Colon (tissue), 2 donors: ENCODE measurements around the gene SLC25A43.
"Not testable (repeated sequence)": the region's sequence is repeated elsewhere in the genome, so short reads cannot be mapped to it uniquely, and the experiment has no call there.

Source experiments
- FAIRE-seq: peaks from 2 replicates; lab custom pipeline; 2012; peaks lifted over from hg19 to GRCh38; lab: Jason Lieb, UNC
- donor health status: control.
- donor health status: control.

SLC25A43 gene

DNA sequence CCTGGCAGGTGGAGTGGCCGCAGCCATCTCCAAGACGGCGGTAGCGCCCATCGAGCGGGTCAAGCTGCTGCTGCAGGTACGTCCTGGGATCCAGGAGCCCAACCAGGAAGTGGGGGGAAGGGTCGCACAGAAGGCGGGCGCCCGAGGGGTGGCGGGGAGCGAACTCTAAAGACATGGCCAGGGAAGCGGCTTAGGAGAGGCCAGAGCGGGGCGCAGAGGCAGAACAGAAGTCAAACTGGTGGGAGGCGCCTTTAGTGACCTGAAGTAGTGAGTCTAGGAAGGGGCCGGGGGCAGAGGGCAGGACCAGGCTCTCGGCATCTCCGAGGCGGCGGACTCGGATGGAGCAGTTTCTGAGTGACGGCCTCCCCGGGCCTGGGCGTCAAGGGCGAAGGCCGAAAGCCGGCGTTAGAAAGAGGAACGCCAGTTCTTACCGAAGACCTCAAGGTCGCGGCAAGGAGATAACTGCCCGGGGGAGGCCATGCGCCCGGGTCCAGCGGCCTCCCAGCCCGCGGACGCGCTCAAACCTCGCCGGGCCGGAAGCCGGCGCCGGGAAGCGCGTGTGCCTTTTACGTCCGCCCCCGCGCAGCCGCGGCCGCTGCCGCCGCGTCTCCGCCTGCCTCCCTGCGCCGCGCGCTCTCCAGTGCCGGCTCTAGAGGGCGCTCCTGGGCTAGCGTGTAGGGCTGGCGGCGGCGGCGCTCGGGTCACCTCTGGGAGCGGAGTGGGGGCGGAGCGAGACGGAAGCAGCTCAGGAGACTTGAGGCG lies 69.6 kb downstream of the SLC25A43 start:
- no peak for FAIRE-seq

DNA sequence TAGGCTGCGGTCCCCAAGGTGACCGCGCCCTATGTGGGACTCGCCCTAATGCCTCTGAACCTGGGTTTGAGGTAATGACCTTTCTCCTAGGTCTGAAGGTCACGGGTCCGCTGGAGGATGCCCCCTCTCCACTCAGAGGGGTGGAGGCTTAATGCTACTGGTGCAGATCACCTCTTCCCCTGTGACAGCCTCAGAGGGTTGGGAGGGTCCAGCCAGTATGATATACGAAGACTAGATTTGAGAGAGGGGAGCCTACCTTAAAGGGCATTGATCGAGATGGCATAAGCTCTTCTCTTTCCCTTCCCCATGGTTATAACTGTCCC lies 70.1 kb downstream of the SLC25A43 start:
- no peak for FAIRE-seq

DNA sequence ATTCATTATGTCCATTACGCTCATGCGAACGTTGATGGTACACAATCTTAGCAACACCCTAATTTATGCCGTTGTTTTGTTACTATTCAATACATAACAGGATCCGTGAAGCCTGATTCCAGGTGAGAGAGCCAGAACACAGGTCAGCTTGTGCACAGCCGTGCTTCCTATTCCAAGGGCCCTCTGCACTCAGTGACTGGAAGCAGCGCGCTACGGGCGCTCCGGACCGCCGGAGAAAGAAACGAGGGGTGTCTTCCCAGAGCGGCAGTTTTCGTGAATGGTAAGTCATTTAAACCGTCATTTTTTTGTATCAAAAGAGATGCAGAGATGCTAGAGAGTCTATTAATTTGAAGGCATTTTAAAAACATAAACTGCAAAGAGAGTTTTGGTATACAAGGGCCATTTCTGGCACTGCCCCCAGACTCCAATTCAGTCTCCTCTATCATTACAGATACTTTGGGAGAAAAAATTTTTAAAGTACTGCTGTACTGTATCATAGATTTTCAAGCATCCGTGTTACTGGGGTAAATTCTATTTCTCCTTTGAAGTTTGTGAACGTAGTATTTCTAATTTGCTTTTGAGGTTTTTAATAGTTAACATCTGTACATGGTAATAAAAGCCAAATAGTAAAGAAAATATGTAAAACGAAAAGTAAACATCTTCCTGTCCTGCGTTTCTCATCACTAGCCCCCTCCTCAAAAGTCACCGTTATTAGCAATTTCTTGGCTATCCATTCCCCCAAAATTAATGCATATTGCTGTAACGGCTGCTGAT lies 75.7 kb downstream of the SLC25A43 start:
- FAIRE-seq: no peak

DNA sequence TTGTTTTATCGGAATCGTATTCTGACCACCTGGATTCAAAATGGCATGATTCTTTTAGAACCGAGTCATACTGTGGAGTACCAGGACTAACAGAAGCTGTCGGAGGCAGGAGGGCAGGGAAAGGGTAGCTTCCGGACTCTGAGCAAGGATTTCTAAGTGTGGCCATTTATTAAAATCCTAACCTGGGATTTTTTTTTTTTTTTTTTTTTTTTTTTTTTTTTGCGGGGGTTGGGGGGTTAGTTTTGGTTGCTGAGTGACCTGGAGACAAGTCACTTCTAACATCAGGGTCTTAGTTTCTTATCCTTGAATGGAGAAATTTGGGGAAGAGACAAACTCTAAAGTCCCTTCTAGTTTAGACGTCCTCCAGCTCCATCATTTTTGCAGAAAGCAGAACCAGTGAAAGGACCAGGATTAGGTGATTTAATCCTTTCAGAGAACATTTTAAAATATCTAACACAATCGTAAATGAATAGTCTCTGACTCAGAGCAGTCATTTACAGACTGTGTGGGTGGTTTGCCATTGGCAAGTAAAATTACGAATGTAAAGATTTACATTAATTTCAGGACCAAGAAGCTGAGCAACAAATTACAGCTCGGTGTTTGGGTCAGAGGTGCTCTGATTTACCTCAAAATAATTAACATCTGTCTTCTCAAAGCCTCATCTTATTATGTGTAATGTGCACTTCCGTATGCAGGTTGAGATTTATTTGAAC lies 76.4 kb downstream of the SLC25A43 start:
- no peak for FAIRE-seq

DNA sequence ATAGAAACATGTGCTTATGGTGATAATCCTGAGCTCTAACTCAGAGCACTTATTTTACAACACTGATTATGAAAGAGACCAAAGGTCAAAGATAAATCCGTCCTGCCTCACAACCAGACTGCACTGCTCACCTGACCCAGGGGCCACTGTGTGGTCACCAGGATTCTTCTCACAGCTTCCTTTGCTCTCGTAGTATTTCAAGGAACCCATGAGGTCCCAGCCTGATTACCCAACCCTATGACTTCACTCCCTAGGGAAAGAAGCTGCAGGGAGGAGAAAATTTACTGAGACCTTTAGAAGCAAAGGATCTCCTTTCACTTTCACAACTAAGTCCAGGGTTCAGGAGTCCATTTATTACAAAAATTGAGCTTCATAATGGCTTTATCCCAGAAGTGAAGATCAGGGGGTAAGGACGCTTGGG lies 78.7 kb downstream of the SLC25A43 start:
- peak; percentile 92 for FAIRE-seq

DNA sequence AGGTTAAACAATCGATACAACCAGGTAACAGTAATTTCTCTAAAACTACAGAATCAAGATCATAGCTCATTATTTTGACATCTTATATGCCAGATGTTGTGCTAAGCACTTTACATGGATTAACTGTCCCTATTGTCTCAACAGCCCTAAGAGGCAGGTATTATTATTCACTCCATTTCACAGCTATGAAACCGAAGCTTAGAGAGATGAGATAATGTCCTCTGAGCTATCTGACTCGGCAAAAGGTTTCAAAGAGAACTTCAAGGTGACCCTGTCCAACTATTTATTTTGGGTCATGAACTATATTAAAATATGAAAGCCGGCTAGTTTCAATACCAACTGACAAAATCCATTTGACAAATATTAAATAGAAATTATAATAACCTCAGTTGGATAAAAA lies 79.4 kb downstream of the SLC25A43 start:
- no peak for FAIRE-seq

DNA sequence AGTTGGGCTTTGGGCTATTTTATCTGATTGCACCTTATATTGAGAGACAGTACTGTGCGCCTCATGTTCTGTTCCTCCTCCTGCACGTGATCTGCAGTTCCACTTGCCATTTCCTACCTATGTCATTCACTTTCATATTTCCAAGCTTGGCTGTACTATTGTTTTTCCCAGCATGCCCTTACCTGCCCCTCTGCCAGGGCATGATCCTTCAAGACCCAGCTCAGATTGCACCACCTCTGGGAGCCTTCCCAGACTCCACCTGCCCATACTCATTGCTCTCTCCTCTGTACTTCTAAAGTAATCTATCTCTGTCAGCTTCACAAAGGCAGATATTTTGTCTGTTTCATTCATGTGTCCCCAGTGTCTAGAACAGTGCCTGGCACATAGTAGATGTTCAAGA lies 80.7 kb downstream of the SLC25A43 start:
- no peak for FAIRE-seq

DNA sequence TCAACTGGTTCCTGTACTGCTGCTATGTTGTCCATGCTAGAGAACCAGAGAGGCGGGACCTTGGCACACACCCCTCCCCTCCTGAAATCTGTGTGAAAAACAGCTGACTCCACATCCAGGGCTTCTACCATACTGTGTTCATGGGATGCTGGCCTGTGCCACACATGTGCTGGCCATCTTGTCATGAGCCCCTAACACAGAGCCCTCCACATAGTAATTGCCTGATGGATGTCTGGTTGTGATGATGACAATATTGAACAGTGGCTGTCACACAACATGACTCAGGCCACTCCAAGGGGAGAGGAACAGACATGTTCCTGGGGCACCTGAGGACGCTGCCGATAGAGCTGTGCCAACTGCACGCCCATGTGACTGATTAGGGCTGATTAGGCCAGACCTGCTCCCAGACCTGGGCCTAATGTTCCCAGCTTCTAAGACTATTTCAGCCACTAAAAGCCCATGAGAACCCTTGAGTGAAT lies 82.2 kb downstream of the SLC25A43 start:
- FAIRE-seq: no peak

DNA sequence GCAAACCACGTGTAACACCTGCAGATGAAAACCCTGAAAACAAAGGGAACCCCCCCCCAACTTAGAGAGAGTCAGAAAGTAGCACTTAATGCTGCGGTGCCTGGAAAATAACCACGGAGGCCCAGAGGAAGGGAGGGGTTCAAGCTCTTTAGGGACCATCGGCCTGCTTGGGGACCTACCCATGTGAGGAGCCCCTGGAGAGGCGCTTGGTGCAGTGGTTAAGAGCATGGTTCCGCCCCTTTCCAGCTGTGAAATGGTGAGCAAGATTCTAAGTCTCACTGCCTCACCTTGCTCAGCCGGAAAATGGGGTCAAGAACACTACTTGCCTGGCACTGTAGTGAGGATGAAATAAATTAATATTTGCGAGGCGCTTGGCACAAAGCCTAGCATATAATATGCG lies 82.9 kb downstream of the SLC25A43 start:
- no peak for FAIRE-seq

DNA sequence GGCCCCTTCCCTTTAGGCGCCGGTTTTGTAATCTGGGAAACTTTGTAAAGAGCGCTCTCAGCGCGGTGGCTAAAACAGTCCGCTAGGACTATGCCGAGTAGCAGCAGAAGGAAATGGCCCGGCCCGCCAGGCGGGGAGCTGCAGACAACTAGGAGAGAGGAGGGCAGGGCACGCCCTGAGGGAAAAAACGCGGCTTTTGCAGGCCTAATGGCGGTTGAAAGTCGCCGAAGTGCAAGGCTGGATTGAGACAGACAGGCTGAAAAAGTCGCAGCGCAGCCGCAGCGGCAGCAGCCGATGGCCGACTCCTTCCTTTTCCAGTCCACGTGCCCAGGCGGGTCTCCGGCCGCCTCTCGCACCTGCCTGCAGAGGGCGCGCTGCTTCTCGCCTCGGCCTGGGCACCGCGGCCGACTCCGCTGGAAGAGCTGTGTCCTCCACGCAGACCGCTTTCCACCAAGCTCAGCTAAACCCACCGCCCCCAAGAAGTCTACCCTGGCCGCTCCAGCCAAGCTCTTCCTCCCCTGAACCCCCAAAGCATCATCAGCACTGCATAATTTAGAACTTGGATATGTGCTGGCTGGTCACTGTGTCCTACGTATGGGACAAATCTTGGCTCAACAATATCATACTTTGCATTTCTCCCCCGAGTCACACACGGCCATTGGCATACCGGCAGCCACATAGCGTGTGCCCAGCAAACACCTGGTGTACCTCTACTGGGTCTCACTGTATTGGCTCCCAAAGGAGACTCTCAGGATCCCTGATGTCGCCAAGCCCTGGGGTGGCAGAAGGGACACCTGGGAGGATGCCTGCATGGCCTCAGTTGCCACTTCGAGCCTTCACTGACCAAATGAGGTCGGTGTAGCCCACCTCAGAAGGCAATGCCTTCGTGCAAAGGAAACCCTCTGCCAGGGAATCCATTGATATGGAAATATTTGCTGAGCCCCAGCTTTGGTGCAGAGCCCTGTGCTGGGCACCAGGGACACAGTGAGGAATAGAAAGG lies 83.6 kb downstream of the SLC25A43 start:
- FAIRE-seq: no peak

DNA sequence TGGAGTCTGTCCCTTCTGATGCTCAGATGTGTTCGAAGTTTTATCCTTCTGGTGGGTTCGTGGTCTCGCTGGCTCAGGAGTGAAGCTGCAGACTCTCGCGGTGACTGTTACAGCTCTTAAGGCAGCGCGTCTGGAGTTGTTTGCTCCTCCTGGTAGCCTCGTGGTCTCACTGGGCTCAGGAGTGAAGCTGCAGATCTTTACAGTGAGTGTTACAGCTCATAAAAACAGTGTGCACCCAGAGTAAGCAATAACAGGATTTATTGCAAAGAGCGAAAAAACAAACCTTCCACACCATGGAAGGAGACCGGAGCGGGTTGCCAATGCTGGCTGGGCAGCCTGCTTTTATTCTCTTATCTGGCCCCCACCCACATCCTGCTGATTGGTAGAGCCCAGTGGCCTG lies 87.6 kb downstream of the SLC25A43 start:
- FAIRE-seq: no peak

DNA sequence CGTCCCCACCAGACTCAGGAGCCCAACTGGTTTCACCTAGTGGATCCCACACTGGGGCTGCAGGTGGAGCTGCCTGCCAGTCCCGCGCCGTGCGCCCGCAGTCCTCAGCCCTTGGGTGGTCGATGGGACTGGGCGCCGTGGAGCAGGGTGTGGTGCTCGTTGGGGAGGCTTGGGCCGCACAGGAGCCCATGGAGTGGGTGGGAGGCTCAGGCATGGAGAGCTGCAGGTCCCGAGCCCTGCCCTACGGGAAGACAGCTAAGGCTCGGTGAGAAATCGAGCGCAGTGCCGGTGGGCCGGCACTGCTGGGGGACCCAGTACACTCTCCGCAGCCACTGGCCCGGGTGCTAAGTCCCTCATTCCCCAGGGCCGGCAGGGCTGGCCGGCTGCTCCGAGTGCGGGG lies 88.6 kb downstream of the SLC25A43 start:
- FAIRE-seq: not testable (repeated sequence)

DNA sequence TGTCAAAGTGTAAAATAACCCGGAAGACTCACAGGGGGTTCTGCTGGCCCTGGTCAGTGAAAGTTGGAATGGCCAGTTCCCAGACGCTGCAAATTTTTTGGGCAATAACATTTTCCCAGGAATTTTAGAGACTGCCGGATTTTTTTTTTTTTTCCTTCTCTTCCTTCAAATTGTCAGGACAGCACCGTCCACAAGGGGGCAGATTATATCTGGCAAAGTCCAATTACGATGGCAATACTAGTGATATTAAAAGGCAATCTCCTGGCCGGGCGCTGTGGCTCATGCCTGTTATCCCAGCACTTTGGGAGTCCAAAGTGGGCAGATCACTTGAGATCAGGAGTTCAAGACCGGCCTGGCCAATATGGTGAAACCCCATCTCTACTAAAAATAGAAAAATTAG lies 89.6 kb downstream of the SLC25A43 start:
- FAIRE-seq: no peak

DNA sequence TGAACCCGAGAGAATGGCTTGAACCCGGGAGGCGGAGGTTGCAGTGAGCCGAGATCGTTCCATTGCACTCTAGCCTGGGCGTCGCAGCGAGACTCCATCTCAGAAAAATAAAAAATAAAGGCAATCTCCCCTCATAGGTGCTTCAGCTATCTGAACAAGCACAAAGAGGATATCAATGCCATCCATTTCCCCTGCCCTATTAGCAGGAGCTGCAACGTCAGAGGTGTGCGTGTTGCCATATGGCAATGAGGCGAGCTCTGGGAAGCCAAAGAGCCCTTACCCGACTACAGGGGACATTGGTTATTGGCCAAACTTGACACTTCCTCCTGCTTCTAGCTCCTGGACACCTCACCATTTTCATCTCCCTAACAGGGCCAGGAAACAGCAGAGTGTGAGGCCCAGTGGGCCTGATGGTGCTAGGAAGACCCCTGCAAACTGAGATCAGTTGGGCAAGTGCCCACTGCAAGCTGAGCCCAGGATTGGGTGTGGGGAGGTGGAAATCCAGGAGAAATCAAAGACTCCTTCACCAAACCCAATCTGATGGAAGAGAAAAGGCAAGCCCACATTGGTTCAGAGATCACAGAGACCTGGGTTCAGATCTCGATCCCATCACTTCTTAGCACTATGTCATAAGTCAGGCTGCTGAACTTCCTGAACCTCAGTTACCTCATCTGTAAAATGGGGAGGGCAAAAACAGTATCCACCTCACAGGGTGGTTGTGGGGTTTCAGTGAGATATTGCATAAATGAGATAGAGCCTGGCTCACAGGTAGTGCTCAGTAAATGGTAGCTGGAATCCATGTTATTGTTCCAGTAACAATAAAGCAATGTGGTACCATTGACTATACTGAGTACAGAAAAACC lies 90.3 kb downstream of the SLC25A43 start:
- FAIRE-seq: no peak

DNA sequence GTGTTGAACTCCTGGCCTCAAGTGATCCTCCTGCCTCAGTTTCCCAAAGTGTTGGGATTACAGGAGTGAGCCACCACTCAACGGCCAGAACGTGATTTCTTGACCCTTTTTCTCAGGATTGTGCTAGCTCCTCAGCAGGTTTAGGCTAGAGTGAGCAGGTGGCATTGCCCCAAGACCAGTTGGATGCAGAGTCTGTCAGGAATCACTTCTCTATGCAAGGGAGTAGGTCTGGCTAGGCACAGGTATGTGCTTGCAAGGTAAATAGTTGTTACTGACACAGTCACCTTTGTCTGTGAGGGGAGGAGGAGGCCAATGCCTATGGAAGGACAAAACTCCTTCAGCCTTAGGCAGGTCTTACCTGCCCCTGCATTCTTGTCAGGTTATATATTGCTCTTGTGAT lies 93.3 kb downstream of the SLC25A43 start:
- FAIRE-seq: no peak

DNA sequence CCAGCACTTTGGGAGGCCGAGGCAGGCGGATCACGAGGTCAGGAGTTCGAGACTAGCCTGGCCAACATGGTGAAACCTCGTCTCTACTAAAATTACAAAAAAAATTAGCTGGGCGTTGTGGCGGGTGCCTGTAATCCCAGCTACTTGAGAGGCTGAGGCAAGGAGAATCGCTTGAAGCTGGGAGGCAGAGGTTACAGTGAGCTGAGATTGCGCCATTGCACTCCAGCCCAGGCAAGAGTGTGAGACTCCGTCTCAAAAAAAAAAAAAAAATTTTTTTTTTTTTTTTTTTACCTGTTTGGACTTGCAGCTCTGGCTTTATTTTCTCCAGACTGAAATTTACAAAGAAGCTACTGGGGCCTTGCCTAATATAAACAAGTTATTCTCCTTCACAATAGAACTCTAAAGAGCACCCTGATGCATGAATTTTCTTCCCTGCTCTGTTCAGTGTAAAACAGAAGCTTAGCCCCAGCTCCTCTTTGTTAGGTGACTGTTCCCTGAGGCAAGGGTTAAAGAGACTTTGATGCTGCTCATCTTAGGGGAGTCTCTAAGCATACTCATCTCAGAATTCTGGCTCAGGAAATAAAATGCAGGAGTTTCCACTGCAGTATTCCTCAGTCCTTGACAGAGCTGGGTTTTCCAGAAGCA lies 94.8 kb downstream of the SLC25A43 start:
- FAIRE-seq: not testable (repeated sequence)

DNA sequence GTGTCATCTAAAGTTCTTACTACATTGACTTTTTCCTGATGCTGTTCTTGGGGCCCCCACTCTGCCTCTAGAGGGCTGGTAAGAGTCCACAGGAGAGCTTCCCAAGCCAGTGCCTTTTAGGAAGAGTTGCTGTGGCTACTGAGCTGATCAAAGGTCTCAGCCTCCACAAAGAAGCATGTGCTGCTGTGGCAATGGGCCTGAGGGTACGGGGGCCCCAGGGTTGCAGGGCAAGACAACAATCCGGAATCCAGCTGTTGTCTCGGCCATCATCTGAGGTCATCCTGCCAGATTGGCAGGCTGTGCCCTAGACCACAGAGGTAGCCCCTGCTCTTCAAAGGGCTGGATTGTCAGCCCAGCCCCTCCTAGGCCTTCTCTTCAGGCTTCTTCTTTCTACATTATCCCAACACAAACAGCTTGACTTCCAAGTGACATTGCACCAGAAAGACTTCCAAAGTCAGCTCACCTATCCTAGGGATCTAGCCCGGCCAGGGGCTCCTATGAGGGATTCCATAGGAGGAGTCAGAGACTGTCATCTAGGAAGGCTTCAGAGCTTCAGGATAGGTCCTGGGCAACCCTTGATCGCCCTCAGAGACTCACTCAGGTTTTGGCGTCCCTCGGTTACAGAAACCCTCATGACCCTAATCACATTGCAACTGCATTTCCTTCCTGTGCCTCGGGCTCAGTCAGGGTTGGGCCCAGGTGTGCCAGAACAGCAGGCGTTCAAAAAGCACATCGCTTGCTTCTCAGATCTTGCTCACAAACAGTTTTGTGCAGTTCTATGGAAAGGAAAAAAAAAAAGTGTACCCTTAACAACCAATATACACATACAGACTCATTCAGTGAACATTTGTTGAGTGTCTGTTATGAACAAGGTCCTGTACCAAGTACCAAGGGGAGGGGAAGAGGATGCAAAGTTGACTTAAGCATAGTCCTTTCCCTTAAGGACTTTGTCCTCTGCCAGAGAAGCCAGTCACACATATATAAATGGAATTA lies 96.9 kb downstream of the SLC25A43 start:
- no peak for FAIRE-seq

DNA sequence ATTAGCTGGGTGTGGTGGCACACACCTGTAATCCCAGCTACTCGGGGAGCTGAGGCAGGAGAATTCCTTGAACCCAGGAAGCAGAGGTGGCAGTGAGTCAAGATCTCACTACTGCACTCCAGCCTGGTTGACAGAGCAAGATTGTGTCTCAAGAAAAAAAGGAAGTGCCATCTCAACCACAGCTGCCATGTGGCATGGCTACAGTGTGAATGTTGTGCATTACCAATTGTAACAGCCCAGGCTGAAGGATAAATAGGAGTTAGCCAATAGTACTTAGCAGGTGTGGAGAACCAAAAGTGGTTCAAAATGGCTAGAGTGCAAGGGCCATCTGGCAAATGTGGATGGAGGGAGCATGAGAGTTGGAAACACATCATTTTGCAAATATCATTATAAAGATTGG lies 98.0 kb downstream of the SLC25A43 start:
- FAIRE-seq: no peak
